H9 (cell line): ENCODE results near the gene JARID2. TPM values are rescaled to one million over a fixed set of nuclear protein-coding genes. Genes with fewer than 3 reads are reported as not detected.

Source experiments
- DNase-seq: peaks from one replicate; pipeline ENCODE4 v3.0.0-alpha.2; 2017
- H2AFZ ChIP-seq: one replicate; pipeline ENCODE4 v1.6.1; 2013; ENCODE audit warnings: mild to moderate bottlenecking, low read length, control low read depth, moderate library complexity
- H2AK5ac ChIP-seq: 2 replicates; pipeline ENCODE4 v1.6.1; 2013; ENCODE audit warnings: low read length, control low read depth, mixed read lengths; ENCODE audit not compliant: insufficient read length
- H2BK120ac ChIP-seq: one replicate; pipeline ENCODE4 v1.6.1; 2013; ENCODE audit warnings: low read depth, mild to moderate bottlenecking, low read length, control low read depth, inconsistent platforms; ENCODE audit not compliant: poor library complexity, severe bottlenecking
- H2BK12ac ChIP-seq: 2 replicates; pipeline ENCODE4 v1.6.1; 2013; ENCODE audit warnings: low read length, control low read depth, mixed read lengths, low read depth; ENCODE audit not compliant: insufficient read length
- H2BK15ac ChIP-seq: 2 replicates; pipeline ENCODE4 v1.6.1; 2013; ENCODE audit warnings: low read depth, low read length, control low read depth
- H2BK20ac ChIP-seq: one replicate; pipeline ENCODE4 v1.6.1; 2013; ENCODE audit warnings: low read depth, mild to moderate bottlenecking, low read length, control low read depth, inconsistent platforms; ENCODE audit not compliant: poor library complexity, severe bottlenecking
- H2BK5ac ChIP-seq: 2 replicates; pipeline ENCODE4 v1.6.1; 2013; ENCODE audit warnings: low read length, control low read depth, mixed read lengths; ENCODE audit not compliant: insufficient read length
- H3K14ac ChIP-seq: 2 replicates; pipeline ENCODE4 v1.6.1; 2013; ENCODE audit warnings: low read length, control low read depth; ENCODE audit not compliant: insufficient read depth
- H3K18ac ChIP-seq: 2 replicates; pipeline ENCODE4 v1.6.1; 2013; ENCODE audit warnings: low read depth, mild to moderate bottlenecking, mixed read lengths, low read length, control low read depth; ENCODE audit not compliant: insufficient read length
- H3K23ac ChIP-seq: 2 replicates; pipeline ENCODE4 v1.6.1; 2013; ENCODE audit warnings: low read length, control low read depth, mixed read lengths, low read depth; ENCODE audit not compliant: insufficient read length
- H3K23me2 ChIP-seq: 2 replicates; pipeline ENCODE4 v1.6.1; 2013; ENCODE audit warnings: low read depth, mild to moderate bottlenecking, mixed read lengths, low read length, control low read depth; ENCODE audit not compliant: insufficient read length, poor library complexity, severe bottlenecking
- H3K27ac ChIP-seq: 2 replicates; pipeline ENCODE4 v1.5.1; 2013; ENCODE audit warnings: low read length, control low read depth, mixed read lengths, low read depth; ENCODE audit not compliant: insufficient read length
- H3K27me3 ChIP-seq: 2 replicates; pipeline ENCODE4 v1.6.1; 2013; ENCODE audit warnings: low read length, control low read depth, inconsistent platforms; ENCODE audit not compliant: insufficient read depth
- H3K4ac ChIP-seq: 2 replicates; pipeline ENCODE4 v1.6.1; 2013; ENCODE audit warnings: low read depth, mild to moderate bottlenecking, control low read depth, inconsistent platforms, low read length, moderate library complexity
- H3K4me1 ChIP-seq: 2 replicates; pipeline ENCODE4 v1.6.1; 2013; ENCODE audit warnings: low read length, control low read depth, inconsistent platforms; ENCODE audit not compliant: insufficient read depth
- H3K4me2 ChIP-seq: 2 replicates; pipeline ENCODE4 v1.6.1; 2013; ENCODE audit warnings: low read length, control low read depth, mixed read lengths; ENCODE audit not compliant: insufficient read length, insufficient read depth
- H3K56ac ChIP-seq: 2 replicates; pipeline ENCODE4 v1.6.1; 2013; ENCODE audit warnings: low read depth, mild to moderate bottlenecking, mixed read lengths, low read length, control low read depth; ENCODE audit not compliant: insufficient read length
- H3K79me1 ChIP-seq: 2 replicates; pipeline ENCODE4 v1.6.1; 2013; ENCODE audit warnings: low read depth, mild to moderate bottlenecking, moderate library complexity, low read length, control low read depth, inconsistent platforms; ENCODE audit not compliant: insufficient read depth, poor library complexity, severe bottlenecking
- H3K79me2 ChIP-seq: 2 replicates; pipeline ENCODE4 v1.6.1; 2013; ENCODE audit warnings: low read length, control low read depth, inconsistent platforms; ENCODE audit not compliant: insufficient read depth
- H3K9ac ChIP-seq: 2 replicates; pipeline ENCODE4 v1.6.1; 2013; ENCODE audit warnings: low read length, control low read depth, mixed read lengths; ENCODE audit not compliant: insufficient read length; ENCODE audit errors: extremely low read depth
- H3K9me3 ChIP-seq: one replicate; pipeline ENCODE4 v1.6.1; 2013; ENCODE audit warnings: low read depth, low read length, inconsistent platforms; ENCODE audit not compliant: control insufficient read depth
- H3T11ph ChIP-seq: one replicate; pipeline ENCODE4 v1.6.1; 2013; ENCODE audit warnings: mild to moderate bottlenecking, low read length, control low read depth, inconsistent platforms
- H4K20me1 ChIP-seq: one replicate; pipeline ENCODE4 v1.6.1; 2013; ENCODE audit not compliant: control insufficient read depth, insufficient read length, insufficient read depth
- H4K5ac ChIP-seq: 2 replicates; pipeline ENCODE4 v1.6.1; 2013; ENCODE audit warnings: low read depth, mild to moderate bottlenecking, mixed read lengths, low read length, control low read depth; ENCODE audit not compliant: insufficient read length
- H4K8ac ChIP-seq: replicated peaks from 2 replicates; pipeline ENCODE4 v1.6.1; 2013; ENCODE audit warnings: low read length, control low read depth, mixed read lengths, low read depth; ENCODE audit not compliant: insufficient read length
- H4K91ac ChIP-seq: 2 replicates; pipeline ENCODE4 v1.6.1; 2013; ENCODE audit warnings: low read depth, mild to moderate bottlenecking, moderate library complexity, mixed read lengths, low read length, control low read depth; ENCODE audit not compliant: insufficient read length
- H3K27ac Mint-ChIP-seq, 3 experiments: 2 replicates in 2 of 3; 3 replicates in 1 of 3; pipeline ENCODE4 v1.8.0; 2020 to 2021; ENCODE audit warnings: mixed read lengths in 3 of 3, mild to moderate bottlenecking in 1 of 3, moderate library complexity in 1 of 3
- H3K27me3 Mint-ChIP-seq: 2 replicates; pipeline ENCODE4 v1.8.0; 2021; ENCODE audit warnings: low read depth, mild to moderate bottlenecking, moderate library complexity, mixed read lengths
- H3K36me3 Mint-ChIP-seq, 3 experiments: 2 replicates in 2 of 3; 3 replicates in 1 of 3; pipeline ENCODE4 v1.8.0; 2020 to 2021; ENCODE audit warnings: low read depth in 3 of 3, mixed read lengths in 3 of 3; ENCODE audit not compliant: insufficient read depth in 1 of 3
- H3K4me1 Mint-ChIP-seq, 2 experiments: 2 replicates each; pipeline ENCODE4 v1.8.0; 2020; ENCODE audit warnings: mixed read lengths in 2 of 2
- H3K4me3 Mint-ChIP-seq, 2 experiments: 2 replicates in 1 of 2; 3 replicates in 1 of 2; pipeline ENCODE4 v1.8.0; 2020 to 2021; ENCODE audit warnings: mild to moderate bottlenecking in 2 of 2, mixed read lengths in 2 of 2, moderate library complexity in 1 of 2
- H3K9me3 Mint-ChIP-seq, 2 experiments: 2 replicates in 1 of 2; 3 replicates in 1 of 2; pipeline ENCODE4 v1.8.0; 2020; ENCODE audit warnings: mild to moderate bottlenecking in 2 of 2, mixed read lengths in 2 of 2, moderate library complexity in 1 of 2
- WGBS: extraction: QIAGEN DNeasy Blood & Tissue Kit; methylation state at CpG from one replicate; pipeline ENCODE4 v1.1.7; 2013; ENCODE audit warnings: missing lambda C conversion rate, low lambda C conversion rate, mixed read lengths; ENCODE audit not compliant: insufficient read length; ENCODE audit errors: extremely low coverage; 5-methylcytosine and 5-hydroxymethylcytosine counted together
- total RNA-seq: library from RNA; stranded (reverse); gene quantifications from 2 replicates; pipeline ENCODE4 v1.2.1, GENCODE V29; 2021
- TF ChIP-seq, protein P1 (sequence below): fragments of 200-600 bp; sonication (generic); conservative IDR thresholded peaks from 3 replicates; pipeline ENCODE4 v1.8.0; 2021; ENCODE audit warnings: antibody characterized with exemption, mild to moderate bottlenecking

The JARID2 gene
- total RNA-seq, 1 experiment from 2014 or later: 174 TPM

- H3K27me3 ChIP-seq: no peaks in the 10 kb centered on the region
- TF ChIP-seq, protein P1, sequence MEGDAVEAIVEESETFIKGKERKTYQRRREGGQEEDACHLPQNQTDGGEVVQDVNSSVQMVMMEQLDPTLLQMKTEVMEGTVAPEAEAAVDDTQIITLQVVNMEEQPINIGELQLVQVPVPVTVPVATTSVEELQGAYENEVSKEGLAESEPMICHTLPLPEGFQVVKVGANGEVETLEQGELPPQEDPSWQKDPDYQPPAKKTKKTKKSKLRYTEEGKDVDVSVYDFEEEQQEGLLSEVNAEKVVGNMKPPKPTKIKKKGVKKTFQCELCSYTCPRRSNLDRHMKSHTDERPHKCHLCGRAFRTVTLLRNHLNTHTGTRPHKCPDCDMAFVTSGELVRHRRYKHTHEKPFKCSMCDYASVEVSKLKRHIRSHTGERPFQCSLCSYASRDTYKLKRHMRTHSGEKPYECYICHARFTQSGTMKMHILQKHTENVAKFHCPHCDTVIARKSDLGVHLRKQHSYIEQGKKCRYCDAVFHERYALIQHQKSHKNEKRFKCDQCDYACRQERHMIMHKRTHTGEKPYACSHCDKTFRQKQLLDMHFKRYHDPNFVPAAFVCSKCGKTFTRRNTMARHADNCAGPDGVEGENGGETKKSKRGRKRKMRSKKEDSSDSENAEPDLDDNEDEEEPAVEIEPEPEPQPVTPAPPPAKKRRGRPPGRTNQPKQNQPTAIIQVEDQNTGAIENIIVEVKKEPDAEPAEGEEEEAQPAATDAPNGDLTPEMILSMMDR: no peak
- no peak overlapping the region for H4K5ac ChIP-seq
- H3K23me2 ChIP-seq: no peaks in the 10 kb centered on the region
- peaks cover 20 to 50% (median 43%) of the 10 kb centered on the region in 3 experiments; a peak in 6 of 7 replicates for H3K36me3 Mint-ChIP-seq
- H4K20me1 ChIP-seq: no peaks in the 10 kb centered on the region
- no peak overlapping the region for H3K56ac ChIP-seq
- H3K27me3 Mint-ChIP-seq: no peaks in the 10 kb centered on the region; the same call in 1 of the 2 replicates
- no peak overlapping the region for H3K27ac Mint-ChIP-seq
- H3K4me1 ChIP-seq: peaks cover 7% of the 10 kb centered on the region; the same call in 1 of the 2 replicates
- H4K91ac ChIP-seq: no peak overlapping the region
- H3K9me3 Mint-ChIP-seq: no peaks in the 10 kb centered on the region
- no peak overlapping the region for H3K4me2 ChIP-seq
- H2AK5ac ChIP-seq: no peak overlapping the region
- H3K9me3 ChIP-seq: no peaks in the 10 kb centered on the region
- no peak overlapping the region for H2AFZ ChIP-seq
- H3K4me1 Mint-ChIP-seq: peaks cover 52 to 60% of the 10 kb centered on the region in 2 experiments
- H2BK5ac ChIP-seq: no peak overlapping the region
- H2BK15ac ChIP-seq: no peak overlapping the region
- no peak overlapping the region for H2BK20ac ChIP-seq
- no peak overlapping the region for H4K8ac ChIP-seq
- peaks cover 68% of the 10 kb centered on the region for H3K79me2 ChIP-seq
- H3K4me3 Mint-ChIP-seq: no peak overlapping the region
- H3K4ac ChIP-seq: no peak overlapping the region
- H3T11ph ChIP-seq: no peak overlapping the region
- H2BK120ac ChIP-seq: no peak overlapping the region
- H3K79me1 ChIP-seq: peaks cover 20% of the 10 kb centered on the region
- H3K9ac ChIP-seq: no peak overlapping the region
- H3K27ac ChIP-seq: no peak overlapping the region
- H2BK12ac ChIP-seq: no peak overlapping the region
- no peak overlapping the region for H3K23ac ChIP-seq
- no peak for DNase-seq
- WGBS: no CpG with 5 or more reads among the region's 4 CpGs
- no peak overlapping the region for H3K14ac ChIP-seq
- H3K18ac ChIP-seq: no peak overlapping the region
Measured at GRCh38 chr6:15453186-15453585, 207.3 kb downstream of the JARID2 start.
